ENCODE measurements around the gene DMBT1.

GRCh38 chr10:122671355-122671754, 110.8 kb downstream of the DMBT1 start:
- TF ChIP-seq CTCF (conservative IDR thresholded peaks at IDR 0.05; ENCODE audit: low read length): no peak
- TF ChIP-seq EZH2phosphoT487 (IDR thresholded peaks at IDR 0.05; ENCODE audit: borderline replicate concordance, low read depth, low read length): no peak

Data from OCI-LY7 (cell line).